Esophagus (tissue), 2 donors: ENCODE results near the gene TLCD1. TPM values are rescaled to one million over a fixed set of nuclear protein-coding genes. Genes with fewer than 3 reads are reported as not detected.

ENCODE experiments used
- H3K27ac ChIP-seq, 2 donors: one replicate each; pipeline ENCODE4 v1.5.1; 2013; ENCODE audit warnings: low read depth in 2 of 2, mild to moderate bottlenecking in 2 of 2, inconsistent platforms in 1 of 2, low read length in 1 of 2, moderate library complexity in 1 of 2
- H3K27me3 ChIP-seq, 2 donors: one replicate each; pipeline ENCODE4 v1.6.1; 2013; ENCODE audit warnings: low read length in 2 of 2, control low read depth in 1 of 2, mild to moderate bottlenecking in 1 of 2; ENCODE audit not compliant: insufficient read depth in 2 of 2, control insufficient read depth in 1 of 2
- H3K36me3 ChIP-seq, 2 donors: one replicate each; pipeline ENCODE4 v1.6.1; 2013; ENCODE audit warnings: low read length in 1 of 2; ENCODE audit not compliant: control insufficient read depth in 2 of 2, insufficient read depth in 2 of 2
- H3K4me1 ChIP-seq, 2 donors: one replicate each; pipeline ENCODE4 v1.6.1; 2013; ENCODE audit warnings: low read length in 1 of 2; ENCODE audit not compliant: control insufficient read depth in 2 of 2, insufficient read depth in 2 of 2
- H3K4me3 ChIP-seq, 2 donors: one replicate each; pipeline ENCODE4 v1.5.1; 2013; ENCODE audit warnings: low read length in 2 of 2, mild to moderate bottlenecking in 2 of 2, low read depth in 1 of 2, moderate library complexity in 1 of 2
- H3K9me3 ChIP-seq, 2 donors: one replicate each; pipeline ENCODE4 v1.6.1; 2013; ENCODE audit warnings: mild to moderate bottlenecking in 2 of 2, low read depth in 1 of 2, low read length in 1 of 2, moderate library complexity in 1 of 2; ENCODE audit not compliant: control insufficient read depth in 2 of 2, insufficient read depth in 1 of 2
- WGBS, 2 donors: extraction: QIAGEN DNeasy Blood & Tissue Kit; methylation state at CpG; one replicate each; pipeline ENCODE4 v1.1.7; 2013; 5-methylcytosine and 5-hydroxymethylcytosine counted together
- polyA plus RNA-seq, 2 donors: library from polyadenylated mRNA; stranded (reverse); fragments of 200-250 nt; gene quantifications; one replicate each; pipeline ENCODE4 v1.2.3, GENCODE V29; 2013
- donor health status: healthy with polysubstance abuse.
- donor health status: Bipolar disorder and iron deficiency.

Gene TLCD1, protein sequence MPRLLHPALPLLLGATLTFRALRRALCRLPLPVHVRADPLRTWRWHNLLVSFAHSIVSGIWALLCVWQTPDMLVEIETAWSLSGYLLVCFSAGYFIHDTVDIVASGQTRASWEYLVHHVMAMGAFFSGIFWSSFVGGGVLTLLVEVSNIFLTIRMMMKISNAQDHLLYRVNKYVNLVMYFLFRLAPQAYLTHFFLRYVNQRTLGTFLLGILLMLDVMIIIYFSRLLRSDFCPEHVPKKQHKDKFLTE
- polyA plus RNA-seq: 10 to 100 TPM; 12.5 to 16.9 TPM

GRCh38 chr17:28726226-28726626, at the start of gene TLCD1:
TLCD1 (minus strand) TSS chr17:28726233; CDS start chr17:28726097, 136 bp downstream.
- Histone ChIP-seq H3K36me3 (peaks cover 0 to 17% of the 10 kb centered on the region in 2 donors), H3K4me3 (peak within 1 kb of the TSS; percentile 70 to 80), H3K4me1 (peaks cover 0 to 19% of the 10 kb centered on the region in 2 donors), H3K9me3 (no peaks in the 10 kb centered on the region), H3K27ac (peak within 1 kb of the TSS; percentile 86 to 93), H3K27me3 (no peaks in the 10 kb centered on the region)
- 0 to 1% methylated on average over 31 to 49 of the region's 49 CpGs for WGBS, 2 donors

- H3K4me1 ChIP-seq: no peaks in the 10 kb centered on the region
- no peaks in the 10 kb centered on the region for H3K9me3 ChIP-seq
- no peak overlapping the region for H3K4me3 ChIP-seq
- no peaks in the 10 kb centered on the region for H3K27me3 ChIP-seq
- H3K27ac ChIP-seq: no peak overlapping the region
- WGBS, 2 donors: 67 to 77% methylated on average over 3 of the region's 3 CpGs
- H3K36me3 ChIP-seq: peaks cover 0 to 3% of the 10 kb centered on the region in 2 donors
Measured at GRCh38 chr17:28774206-28774605, 48.2 kb upstream of the TLCD1 start.

- H3K27me3 ChIP-seq: no peaks in the 10 kb centered on the region
- H3K36me3 ChIP-seq: peaks cover 0 to 3% of the 10 kb centered on the region in 2 donors
- 86 to 94% methylated on average over 6 of the region's 6 CpGs for WGBS, 2 donors
- H3K4me3 ChIP-seq: no peak overlapping the region
- H3K9me3 ChIP-seq: no peaks in the 10 kb centered on the region
- H3K27ac ChIP-seq: no peak overlapping the region
- no peaks in the 10 kb centered on the region for H3K4me1 ChIP-seq
Measured at GRCh38 chr17:28773736-28774135, 47.7 kb upstream of the TLCD1 start.

DNA sequence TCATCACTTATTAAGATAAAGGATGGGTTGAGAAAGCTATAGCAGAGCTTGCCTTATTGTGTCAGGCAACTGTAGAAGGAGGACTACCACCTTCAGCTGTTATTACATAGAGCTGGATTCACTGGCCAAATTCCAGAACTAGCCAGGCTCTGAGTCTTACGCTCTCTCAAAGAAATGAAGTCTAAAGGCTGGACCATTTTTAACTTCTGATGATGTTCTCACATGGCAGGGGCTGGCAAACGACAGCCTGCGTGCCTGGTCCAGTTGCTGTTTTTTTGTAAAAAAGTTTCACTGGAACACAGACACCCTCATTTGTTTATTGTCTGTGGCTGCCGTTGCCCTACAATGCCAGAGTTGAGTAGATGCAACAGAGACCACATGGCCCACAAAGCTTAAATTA, 39.0 kb upstream of the TLCD1 start:
- WGBS, 2 donors: 77 to 81% methylated on average over 4 of the region's 4 CpGs
- H3K36me3 ChIP-seq: peaks cover 0 to 2% of the 10 kb centered on the region in 2 donors
- H3K27ac ChIP-seq: no peak overlapping the region

GRCh38 chr17:28763804-28764266, 37.8 kb upstream of the TLCD1 start:
- H3K9me3 ChIP-seq: no peaks in the 10 kb centered on the region
- H3K4me1 ChIP-seq: no peaks in the 10 kb centered on the region
- peaks cover 0 to 10% of the 10 kb centered on the region in 2 donors for H3K36me3 ChIP-seq
- H3K4me3 ChIP-seq: no peak overlapping the region
- WGBS, 2 donors: 53 to 69% methylated on average over 5 of the region's 5 CpGs
- H3K27me3 ChIP-seq: no peaks in the 10 kb centered on the region
- no peak overlapping the region for H3K27ac ChIP-seq

More for the DNA sequence above, 39.0 kb upstream of the TLCD1 start:
- Histone ChIP-seq H3K4me1 (no peaks in the 10 kb centered on the region), H3K9me3 (no peaks in the 10 kb centered on the region), H3K4me3 (no peak overlapping the region), H3K27me3 (no peaks in the 10 kb centered on the region)

DNA sequence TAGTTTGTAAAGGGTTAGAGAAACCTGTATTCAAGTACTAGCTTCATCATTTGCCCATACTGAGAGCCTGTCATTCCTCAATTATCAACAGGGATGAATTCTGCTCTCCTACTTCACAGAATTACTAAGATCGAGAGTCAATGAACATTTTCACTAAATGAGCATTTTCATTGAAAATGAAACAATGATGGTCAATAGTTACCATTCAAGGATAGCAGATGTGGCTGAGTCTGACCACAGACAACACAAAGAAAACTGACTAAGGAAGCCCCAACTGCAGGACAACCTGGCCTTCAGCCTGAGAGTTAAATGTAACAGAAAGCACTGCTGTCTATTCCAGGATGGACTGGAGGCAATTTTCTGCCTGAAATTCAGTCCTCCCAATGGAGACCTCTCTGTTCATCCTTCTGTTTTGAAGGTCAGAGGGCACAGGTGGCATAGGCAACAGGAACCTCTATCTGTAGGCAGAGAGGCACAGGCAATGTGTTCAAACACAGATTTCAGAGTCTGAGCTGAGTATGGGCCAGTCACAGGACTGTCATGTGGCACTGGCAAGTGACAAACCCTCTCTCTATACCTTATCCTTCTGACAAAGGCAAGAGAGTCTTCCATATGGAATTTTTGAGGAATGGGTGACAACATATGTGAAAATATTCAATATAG, 37.2 kb upstream of the TLCD1 start:
- Histone ChIP-seq H3K4me3 (no peak overlapping the region), H3K27ac (no peak overlapping the region), H3K36me3 (peaks cover 0 to 15% of the 10 kb centered on the region in 2 donors), H3K9me3 (no peaks in the 10 kb centered on the region), H3K27me3 (no peaks in the 10 kb centered on the region), H3K4me1 (peaks cover 0 to 2% of the 10 kb centered on the region in 2 donors)
- 76 to 85% methylated on average over 1 of the region's 1 CpG for WGBS, 2 donors

- Histone ChIP-seq H3K27me3 (no peaks in the 10 kb centered on the region), H3K4me1 (peaks cover 0 to 2% of the 10 kb centered on the region in 2 donors), H3K36me3 (peaks cover 0 to 15% of the 10 kb centered on the region in 2 donors), H3K4me3 (no peak overlapping the region), H3K9me3 (no peaks in the 10 kb centered on the region), H3K27ac (no peak overlapping the region)
- 43 to 45% methylated on average over 9 of the region's 9 CpGs for WGBS, 2 donors
Measured at GRCh38 chr17:28760601-28761562, 34.8 kb upstream of the TLCD1 start.

GRCh38 chr17:28759256-28759865, 33.3 kb upstream of the TLCD1 start:
- H3K27me3 ChIP-seq: no peaks in the 10 kb centered on the region
- H3K36me3 ChIP-seq: peaks cover 0 to 15% of the 10 kb centered on the region in 2 donors
- H3K4me1 ChIP-seq: peaks cover 0 to 2% of the 10 kb centered on the region in 2 donors
- H3K9me3 ChIP-seq: no peaks in the 10 kb centered on the region
- no peak overlapping the region for H3K4me3 ChIP-seq
- H3K27ac ChIP-seq: no peak overlapping the region
- 89 to 94% methylated on average over 18 of the region's 18 CpGs for WGBS, 2 donors
